ENCODE data around the gene MRI1.
"Not testable (repeated sequence)": the region's sequence is repeated elsewhere in the genome, so short reads cannot be mapped to it uniquely, and the experiment has no call there.

Gene MRI1

GRCh38 chr19:13764101-13764807, at the start of gene MRI1:
TSS of gene MRI1 (plus strand) at chr19:13764522. CDS start at chr19:13764589, 67 bp downstream.
- DNase-seq = peak; percentile 63

GRCh38 chr19:13717194-13717643, 47.1 kb upstream of the MRI1 start:
- DNase-seq = no peak

GRCh38 chr19:13718733-13719132, 45.6 kb upstream of the MRI1 start:
- no peak for DNase-seq

- DNase-seq = no peak
Observed at GRCh38 chr19:13722146-13722545, 42.2 kb upstream of the MRI1 start.

- DNase-seq = no peak
Observed at GRCh38 chr19:13723206-13723605, 41.1 kb upstream of the MRI1 start.

GRCh38 chr19:13726323-13726722, 38.0 kb upstream of the MRI1 start:
- no peak for DNase-seq

- DNase-seq = no peak
Observed at GRCh38 chr19:13727798-13728197, 36.5 kb upstream of the MRI1 start.

- no peak for DNase-seq
Observed at GRCh38 chr19:13729859-13730258, 34.5 kb upstream of the MRI1 start.

GRCh38 chr19:13731147-13731964, 33.0 kb upstream of the MRI1 start:
- DNase-seq = peak; percentile 93

GRCh38 chr19:13732337-13732736, 32.0 kb upstream of the MRI1 start:
- no peak for DNase-seq

- DNase-seq = no peak
Observed at GRCh38 chr19:13734751-13735150, 29.6 kb upstream of the MRI1 start.

- DNase-seq = no peak
Observed at GRCh38 chr19:13738073-13738472, 26.2 kb upstream of the MRI1 start.

GRCh38 chr19:13741893-13742292, 22.4 kb upstream of the MRI1 start:
- no peak for DNase-seq

- no peak for DNase-seq
Observed at GRCh38 chr19:13742756-13743155, 21.6 kb upstream of the MRI1 start.

GRCh38 chr19:13744174-13744573, 20.1 kb upstream of the MRI1 start:
- DNase-seq = no peak

- DNase-seq = no peak
Observed at GRCh38 chr19:13747098-13747453, 17.2 kb upstream of the MRI1 start.

- peak; percentile 35 for DNase-seq
Observed at GRCh38 chr19:13748169-13748828, 16.0 kb upstream of the MRI1 start.

- no peak for DNase-seq
Observed at GRCh38 chr19:13751436-13751835, 12.9 kb upstream of the MRI1 start.

- not testable (repeated sequence) for DNase-seq
Observed at GRCh38 chr19:13753622-13754021, 10.7 kb upstream of the MRI1 start.

GRCh38 chr19:13756210-13756609, 8.1 kb upstream of the MRI1 start:
- DNase-seq = no peak

- no peak for DNase-seq
Observed at GRCh38 chr19:13757805-13758772, 6.2 kb upstream of the MRI1 start.

- no peak for DNase-seq
Observed at GRCh38 chr19:13758795-13759194, 5.5 kb upstream of the MRI1 start.

GRCh38 chr19:13761423-13761822, 2.9 kb upstream of the MRI1 start:
- DNase-seq = no peak
